Mesenchymal stem cell (in vitro differentiated cells and primary cell): Measurements from ENCODE around the gene PTTG2.

ENCODE experiments used
- DNase-seq: peaks from one replicate; pipeline ENCODE4 v3.0.0-alpha.2; 2013
- H2AFZ ChIP-seq: one replicate; pipeline ENCODE4 v1.6.1; 2013; ENCODE audit warnings: low read depth, mild to moderate bottlenecking, control low read depth, inconsistent platforms, low read length, moderate library complexity
- H2AK5ac ChIP-seq: 2 replicates; pipeline ENCODE4 v1.6.1; 2013; ENCODE audit warnings: low read length, moderate library complexity, mild to moderate bottlenecking, inconsistent platforms; ENCODE audit not compliant: severe bottlenecking
- H2BK120ac ChIP-seq: one replicate; pipeline ENCODE4 v1.6.1; 2013; ENCODE audit warnings: low read depth, mild to moderate bottlenecking, inconsistent platforms, low read length, moderate library complexity
- H2BK12ac ChIP-seq, 2 experiments: one replicate each; pipeline ENCODE4 v1.6.1; 2013; ENCODE audit warnings: inconsistent platforms in 2 of 2, low read length in 2 of 2, mild to moderate bottlenecking in 2 of 2, moderate library complexity in 2 of 2, control low read depth in 1 of 2
- H2BK15ac ChIP-seq: one replicate; pipeline ENCODE4 v1.6.1; 2013; ENCODE audit warnings: mild to moderate bottlenecking, low read depth, inconsistent platforms; ENCODE audit not compliant: poor library complexity, severe bottlenecking
- H2BK5ac ChIP-seq: 2 replicates; pipeline ENCODE4 v1.6.1; 2013; ENCODE audit warnings: low read depth, mild to moderate bottlenecking, low read length, control low read depth, inconsistent platforms; ENCODE audit not compliant: poor library complexity, severe bottlenecking
- H3K14ac ChIP-seq, 2 experiments: one replicate each; pipeline ENCODE4 v1.6.1; 2013; ENCODE audit warnings: inconsistent platforms in 2 of 2, low read length in 2 of 2, control low read depth in 1 of 2, mild to moderate bottlenecking in 1 of 2, moderate library complexity in 1 of 2
- H3K18ac ChIP-seq, 2 experiments: one replicate each; pipeline ENCODE4 v1.6.1; 2013; ENCODE audit warnings: inconsistent platforms in 2 of 2, low read length in 2 of 2, control low read depth in 1 of 2, low read depth in 1 of 2, mild to moderate bottlenecking in 1 of 2
- H3K23ac ChIP-seq, 2 experiments: one replicate each; pipeline ENCODE4 v1.6.1; 2013; ENCODE audit warnings: inconsistent platforms in 2 of 2, low read length in 2 of 2, mild to moderate bottlenecking in 2 of 2, moderate library complexity in 2 of 2, control low read depth in 1 of 2
- H3K27ac ChIP-seq: 2 replicates; pipeline ENCODE4 v1.5.1; 2013; ENCODE audit warnings: mild to moderate bottlenecking, moderate library complexity, low read length, control low read depth, inconsistent platforms; ENCODE audit not compliant: poor library complexity, severe bottlenecking
- H3K27me3 ChIP-seq, 2 experiments: 2 replicates each; pipeline versions ENCODE4 v1.6.1 to v1.7.0; 2013; ENCODE audit warnings: low read length in 2 of 2, mild to moderate bottlenecking in 2 of 2, moderate library complexity in 2 of 2, control low read depth in 1 of 2, inconsistent platforms in 1 of 2; ENCODE audit not compliant: control insufficient read depth in 1 of 2, insufficient read depth in 1 of 2
- H3K36me3 ChIP-seq, 2 experiments: 2 replicates each; pipeline versions ENCODE4 v1.6.1 to v1.7.0; 2013; ENCODE audit warnings: low read length in 2 of 2, control low read depth in 1 of 2, inconsistent platforms in 1 of 2, low read depth in 1 of 2, mild to moderate bottlenecking in 1 of 2; ENCODE audit not compliant: insufficient read depth in 2 of 2, control insufficient read depth in 1 of 2
- H3K4ac ChIP-seq, 2 experiments: one replicate each; pipeline ENCODE4 v1.6.1; 2013; ENCODE audit warnings: inconsistent platforms in 2 of 2, low read length in 2 of 2, mild to moderate bottlenecking in 2 of 2, moderate library complexity in 2 of 2, control low read depth in 1 of 2, low read depth in 1 of 2
- H3K4me1 ChIP-seq: 2 replicates; pipeline ENCODE4 v1.6.1; 2013; ENCODE audit warnings: low read depth, low read length, control low read depth; ENCODE audit not compliant: control insufficient read depth, insufficient read depth
- H3K4me2 ChIP-seq: 2 replicates; pipeline ENCODE4 v1.6.1; 2013; ENCODE audit warnings: low read length, mild to moderate bottlenecking, inconsistent platforms; ENCODE audit not compliant: poor library complexity, severe bottlenecking
- H3K4me3 ChIP-seq, 2 experiments: 2 replicates each; pipeline versions ENCODE4 v1.5.1 to v1.7.0; 2013; ENCODE audit warnings: low read length in 2 of 2, mild to moderate bottlenecking in 2 of 2, control low read depth in 1 of 2, low read depth in 1 of 2; ENCODE audit not compliant: insufficient read depth in 1 of 2
- H3K79me1 ChIP-seq: replicated peaks from 2 replicates; pipeline ENCODE4 v1.6.1; 2013; ENCODE audit warnings: mild to moderate bottlenecking, control low read depth, low read length, inconsistent platforms; ENCODE audit not compliant: poor library complexity, severe bottlenecking
- H3K9ac ChIP-seq: 2 replicates; pipeline ENCODE4 v1.7.0; 2013; ENCODE audit warnings: mild to moderate bottlenecking, low read length, moderate library complexity
- H3K9me3 ChIP-seq: 2 replicates; pipeline ENCODE4 v1.7.0; 2013; ENCODE audit warnings: mild to moderate bottlenecking, low read length; ENCODE audit not compliant: control insufficient read depth
- H4K8ac ChIP-seq: one replicate; pipeline ENCODE4 v1.6.1; 2013; ENCODE audit warnings: inconsistent platforms, mild to moderate bottlenecking, low read length, moderate library complexity
- H4K91ac ChIP-seq: one replicate; pipeline ENCODE4 v1.6.1; 2013; ENCODE audit warnings: mild to moderate bottlenecking, low read length, inconsistent platforms
- WGBS: methylation state at CpG from one replicate; pipeline ENCODE4 v1.1.7; 2013; ENCODE audit warnings: mixed read lengths; 5-methylcytosine and 5-hydroxymethylcytosine counted together

PTTG2 gene

GRCh38 chr4:37990731-37991245 is 30.6 kb downstream of the PTTG2 start:
- Histone ChIP-seq H3K4me2 (no peak overlapping the region), H2BK120ac (no peak overlapping the region), H3K79me1 (peaks cover 45% of the 10 kb centered on the region), H4K8ac (no peak overlapping the region), H3K14ac (no peak overlapping the region), H3K27ac (no peak overlapping the region), H3K36me3 (no peaks in the 10 kb centered on the region), H3K4ac (no peak overlapping the region), H3K4me3 (no peak overlapping the region), H2AFZ (no peak overlapping the region), H2BK15ac (no peak overlapping the region), H2AK5ac (no peak overlapping the region), H2BK5ac (no peak overlapping the region), H3K4me1 (peaks cover 4% of the 10 kb centered on the region), H4K91ac (no peak overlapping the region), H3K9me3 (no peaks in the 10 kb centered on the region), H3K27me3 (no peaks in the 10 kb centered on the region), H2BK12ac (no peak overlapping the region), H3K18ac (no peak overlapping the region), H3K23ac (no peak overlapping the region), H3K9ac (no peak overlapping the region)
- WGBS: 93% methylated on average over 3 of the region's 5 CpGs
- no peak for DNase-seq

DNA sequence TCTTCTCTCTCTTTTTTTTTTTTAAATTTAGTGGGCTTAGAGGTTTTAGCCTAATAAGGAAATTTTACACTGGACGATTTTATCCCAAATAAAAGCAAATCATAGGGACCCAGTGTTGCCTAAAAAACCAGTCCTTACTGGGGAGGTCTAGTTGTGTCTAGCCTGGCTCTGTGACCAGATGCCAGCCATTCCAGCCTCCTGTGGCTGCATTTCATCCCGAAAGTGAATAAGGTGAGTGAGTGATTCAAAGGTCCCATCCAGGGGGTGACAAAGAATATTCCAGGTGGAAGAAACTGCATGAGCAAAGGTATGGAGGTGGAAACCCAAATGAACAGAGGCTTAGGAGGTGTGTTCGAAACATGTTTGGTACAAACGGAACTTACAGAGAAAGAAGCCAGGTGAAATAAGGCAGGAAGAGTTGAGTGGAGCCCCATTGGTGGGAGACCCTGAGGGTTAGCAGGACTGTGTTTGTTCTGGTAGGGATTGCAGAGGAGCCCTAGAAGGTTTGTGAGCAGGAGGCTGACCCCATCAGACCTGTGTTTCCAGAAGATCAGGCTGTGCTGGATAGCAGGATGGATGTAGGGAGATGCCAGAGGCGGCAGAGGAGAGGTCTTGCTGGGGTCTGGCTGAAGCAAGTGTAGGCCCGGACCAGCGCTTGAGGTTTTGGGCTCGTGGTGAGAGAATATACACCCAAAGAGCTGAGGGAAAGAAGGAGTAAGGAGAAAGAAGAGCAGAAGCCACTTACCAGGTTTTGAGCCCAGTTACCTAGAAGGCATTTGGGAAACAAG is 31.6 kb downstream of the PTTG2 start:
- Histone ChIP-seq H3K9ac (no peak overlapping the region), H4K91ac (no peak overlapping the region), H3K4ac (no peak overlapping the region), H3K9me3 (no peaks in the 10 kb centered on the region), H3K4me2 (no peak overlapping the region), H3K79me1 (peaks cover 50% of the 10 kb centered on the region), H3K4me3 (no peak overlapping the region), H2AK5ac (no peak overlapping the region), H2BK5ac (no peak overlapping the region), H4K8ac (no peak overlapping the region), H3K27me3 (no peaks in the 10 kb centered on the region), H2BK15ac (no peak overlapping the region), H3K27ac (no peak overlapping the region), H2BK12ac (no peak overlapping the region), H3K36me3 (no peaks in the 10 kb centered on the region), H3K18ac (no peak overlapping the region), H3K4me1 (peaks cover 4% of the 10 kb centered on the region), H3K23ac (no peak overlapping the region), H2AFZ (no peak overlapping the region), H3K14ac (no peak overlapping the region), H2BK120ac (no peak overlapping the region)
- 98% methylated on average over 8 of the region's 8 CpGs for WGBS
- DNase-seq: no peak

- H3K23ac ChIP-seq: no peak overlapping the region
- no peak overlapping the region for H4K91ac ChIP-seq
- H3K4me2 ChIP-seq: no peak overlapping the region
- no peak overlapping the region for H2AK5ac ChIP-seq
- peaks cover 4% of the 10 kb centered on the region for H3K4me1 ChIP-seq
- H3K9me3 ChIP-seq: no peaks in the 10 kb centered on the region
- H3K14ac ChIP-seq: no peak overlapping the region
- WGBS: 92% methylated on average over 10 of the region's 10 CpGs
- no peak overlapping the region for H2BK120ac ChIP-seq
- H3K27me3 ChIP-seq: no peaks in the 10 kb centered on the region
- H2BK15ac ChIP-seq: no peak overlapping the region
- no peak overlapping the region for H2AFZ ChIP-seq
- H3K18ac ChIP-seq: no peak overlapping the region
- H2BK5ac ChIP-seq: no peak overlapping the region
- H3K36me3 ChIP-seq: peaks cover 0 to 3% of the 10 kb centered on the region in 2 experiments
- no peak overlapping the region for H4K8ac ChIP-seq
- no peak for DNase-seq
- H3K4me3 ChIP-seq: no peak overlapping the region
- H3K9ac ChIP-seq: no peak overlapping the region
- no peak overlapping the region for H3K27ac ChIP-seq
- H3K4ac ChIP-seq: no peak overlapping the region
- H2BK12ac ChIP-seq: no peak overlapping the region
- H3K79me1 ChIP-seq: peaks cover 56% of the 10 kb centered on the region
Measured at GRCh38 chr4:37993806-37994205, 33.6 kb downstream of the PTTG2 start.

DNA sequence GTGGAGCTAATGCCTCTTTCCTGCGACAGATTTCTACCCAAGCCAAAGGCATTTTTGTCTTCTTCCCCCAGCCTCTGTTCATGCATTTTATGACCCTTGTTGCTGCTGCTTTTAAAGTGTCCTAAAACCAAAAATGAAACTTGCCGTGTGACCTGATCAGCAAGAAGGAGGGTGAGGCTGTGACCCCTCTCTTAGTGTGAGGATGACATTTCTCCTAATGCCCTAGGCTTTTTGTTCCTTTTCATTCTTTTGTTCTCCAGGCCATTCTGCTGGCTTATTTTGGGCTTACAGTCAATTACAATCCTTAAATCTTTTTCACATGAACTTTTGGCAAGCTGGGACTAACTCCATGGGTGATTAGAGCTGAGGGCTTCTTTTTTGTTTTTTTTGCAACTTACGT is 34.4 kb downstream of the PTTG2 start:
- Histone ChIP-seq H3K4me2 (no peak overlapping the region), H2BK120ac (no peak overlapping the region), H2BK12ac (no peak overlapping the region), H3K4ac (no peak overlapping the region), H3K18ac (no peak overlapping the region), H3K23ac (no peak overlapping the region), H4K91ac (no peak overlapping the region), H3K79me1 (peaks cover 54% of the 10 kb centered on the region), H2AFZ (no peak overlapping the region), H2AK5ac (no peak overlapping the region), H3K36me3 (peaks cover 0 to 3% of the 10 kb centered on the region in 2 experiments), H2BK5ac (no peak overlapping the region), H3K9ac (no peak overlapping the region), H3K14ac (no peak overlapping the region), H3K4me3 (no peak overlapping the region), H4K8ac (no peak overlapping the region), H3K9me3 (no peaks in the 10 kb centered on the region), H3K27ac (no peak overlapping the region), H2BK15ac (no peak overlapping the region), H3K27me3 (no peaks in the 10 kb centered on the region), H3K4me1 (peaks cover 3% of the 10 kb centered on the region)
- 59% methylated on average over 2 of the region's 3 CpGs for WGBS
- DNase-seq: no peak
